Skin epidermis (tissue), 12 donors: ENCODE measurements around the gene PCDHA13.
A peak's percentile ranks its signal among the peaks of the same experiment; 100 is the strongest.
"Not testable (repeated sequence)": the region's sequence is repeated elsewhere in the genome, so short reads cannot be mapped to it uniquely, and the experiment has no call there.

Source experiments
- H3K27ac ChIP-seq, 21 experiments: fragments of 200-600 bp; sonication (generic) in 11 of 21; one replicate each; pipeline ENCODE4 v1.5.0; 2020; ENCODE audit warnings: mild to moderate bottlenecking in 3 of 21, inconsistent platforms in 2 of 21, moderate library complexity in 2 of 21
- H3K4me3 ChIP-seq, 7 experiments: fragments of 200-600 bp; sonication (generic) in 2 of 7; one replicate each; pipeline ENCODE4 v1.5.0; 2020; ENCODE audit warnings: inconsistent platforms in 2 of 7, mild to moderate bottlenecking in 2 of 7, moderate library complexity in 1 of 7

The PCDHA13 gene

GRCh38 chr5:140868721-140869554 lies 13.0 kb upstream of the PCDHA13 start, which contains the start of gene PCDHA11:
Gene PCDHA11 (plus strand): TSS chr5:140868957. CDS start chr5:140869104, 147 bp downstream.
- Histone ChIP-seq H3K27ac (no peak within 1 kb of the TSS), H3K4me3 (no peak within 1 kb of the TSS)

DNA sequence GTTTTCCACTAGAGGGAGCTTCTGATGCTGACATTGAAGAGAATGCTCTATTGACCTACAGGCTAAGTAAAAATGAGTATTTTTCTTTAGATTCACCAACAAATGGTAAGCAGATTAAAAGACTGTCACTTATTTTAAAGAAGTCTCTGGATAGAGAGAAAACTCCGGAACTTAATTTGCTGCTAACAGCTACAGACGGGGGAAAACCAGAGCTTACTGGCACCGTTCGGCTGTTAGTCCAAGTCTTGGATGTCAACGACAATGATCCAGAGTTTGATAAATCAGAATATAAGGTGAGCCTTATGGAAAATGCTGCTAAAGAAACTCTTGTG lies 12.4 kb upstream of the PCDHA13 start:
- no peak overlapping the region for H3K4me3 ChIP-seq

DNA sequence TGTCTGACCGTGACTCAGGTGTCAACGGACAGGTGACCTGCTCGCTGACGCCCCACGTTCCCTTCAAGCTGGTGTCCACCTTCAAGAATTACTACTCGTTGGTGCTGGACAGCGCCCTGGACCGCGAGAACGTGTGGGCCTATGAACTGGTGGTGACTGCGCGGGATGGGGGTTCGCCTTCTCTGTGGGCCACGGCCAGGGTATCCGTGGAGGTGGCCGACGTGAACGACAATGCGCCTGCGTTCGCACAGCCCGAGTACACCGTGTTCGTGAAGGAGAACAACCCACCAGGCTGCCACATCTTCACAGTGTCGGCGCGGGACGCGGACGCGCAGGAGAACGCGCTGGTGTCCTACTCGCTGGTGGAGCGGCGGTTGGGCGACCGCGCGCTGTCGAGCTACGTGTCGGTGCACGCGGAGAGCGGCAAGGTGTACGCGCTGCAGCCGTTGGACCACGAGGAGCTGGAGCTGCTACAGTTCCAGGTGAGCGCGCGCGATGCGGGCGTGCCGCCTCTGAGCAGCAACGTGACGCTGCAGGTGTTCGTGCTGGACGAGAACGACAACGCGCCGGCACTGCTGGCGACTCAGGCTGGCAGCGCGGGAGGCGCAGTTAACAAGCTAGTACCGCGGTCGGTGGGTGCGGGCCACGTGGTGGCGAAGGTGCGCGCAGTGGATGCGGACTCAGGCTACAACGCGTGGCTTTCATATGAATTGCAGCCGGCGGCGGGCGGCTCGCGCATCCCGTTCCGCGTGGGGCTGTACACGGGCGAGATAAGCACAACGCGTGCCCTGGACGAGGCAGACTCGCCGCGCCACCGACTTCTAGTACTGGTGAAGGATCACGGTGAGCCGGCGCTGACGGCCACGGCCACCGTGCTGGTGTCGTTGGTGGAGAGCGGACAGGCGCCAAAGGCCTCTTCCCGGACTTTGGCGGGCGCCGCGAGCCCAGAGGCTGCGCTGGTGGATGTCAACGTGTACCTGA lies 11.4 kb upstream of the PCDHA13 start:
- no peak overlapping the region for H3K4me3 ChIP-seq
- H3K27ac ChIP-seq = no peak overlapping the region

More for the DNA sequence above, 12.4 kb upstream of the PCDHA13 start:
- no peak overlapping the region for H3K27ac ChIP-seq

DNA sequence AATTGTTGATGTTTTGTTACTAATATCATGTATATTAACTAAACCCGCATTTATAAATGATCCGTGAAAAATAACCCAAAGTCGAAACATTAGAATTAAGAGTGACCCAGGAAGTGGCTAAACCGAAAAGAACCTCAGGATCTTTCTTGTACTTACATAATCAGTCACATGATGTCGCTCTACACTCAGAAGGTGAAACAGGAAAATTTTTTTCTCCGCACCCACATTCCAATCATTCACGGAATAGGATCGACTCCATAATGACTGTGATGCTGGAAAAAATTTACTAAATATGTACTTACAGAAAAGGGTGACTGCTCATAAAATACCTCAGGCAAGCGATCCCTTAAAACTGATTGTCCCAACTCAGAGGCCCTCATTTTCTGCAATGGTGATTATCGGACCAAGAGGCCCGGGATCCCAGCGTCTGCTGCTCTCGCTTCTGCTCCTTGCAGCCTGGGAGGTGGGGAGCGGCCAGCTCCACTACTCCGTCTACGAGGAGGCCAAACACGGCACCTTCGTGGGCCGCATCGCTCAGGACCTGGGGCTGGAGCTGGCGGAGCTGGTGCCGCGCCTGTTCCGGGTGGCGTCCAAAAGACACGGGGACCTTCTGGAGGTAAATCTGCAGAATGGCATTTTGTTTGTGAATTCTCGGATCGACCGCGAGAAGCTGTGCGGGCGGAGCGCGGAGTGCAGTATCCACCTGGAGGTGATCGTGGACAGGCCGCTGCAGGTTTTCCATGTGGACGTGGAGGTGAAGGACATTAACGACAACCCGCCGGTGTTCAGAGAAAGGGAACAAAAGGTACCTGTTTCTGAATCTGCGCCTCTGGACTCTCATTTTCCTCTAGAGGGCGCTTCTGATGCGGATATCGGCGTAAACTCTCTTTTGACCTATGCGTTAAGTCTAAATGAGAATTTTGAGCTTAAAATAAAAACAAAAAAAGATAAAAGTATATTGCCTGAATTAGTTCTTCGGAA lies 6.5 kb upstream of the PCDHA13 start, which contains the start of gene PCDHA12:
Gene PCDHA12 (plus strand): TSS at position 224 of the 981 bp plus-strand sequence. CDS start 165 bp downstream, at position 389.
- no peak within 1 kb of the TSS for H3K4me3 ChIP-seq

DNA sequence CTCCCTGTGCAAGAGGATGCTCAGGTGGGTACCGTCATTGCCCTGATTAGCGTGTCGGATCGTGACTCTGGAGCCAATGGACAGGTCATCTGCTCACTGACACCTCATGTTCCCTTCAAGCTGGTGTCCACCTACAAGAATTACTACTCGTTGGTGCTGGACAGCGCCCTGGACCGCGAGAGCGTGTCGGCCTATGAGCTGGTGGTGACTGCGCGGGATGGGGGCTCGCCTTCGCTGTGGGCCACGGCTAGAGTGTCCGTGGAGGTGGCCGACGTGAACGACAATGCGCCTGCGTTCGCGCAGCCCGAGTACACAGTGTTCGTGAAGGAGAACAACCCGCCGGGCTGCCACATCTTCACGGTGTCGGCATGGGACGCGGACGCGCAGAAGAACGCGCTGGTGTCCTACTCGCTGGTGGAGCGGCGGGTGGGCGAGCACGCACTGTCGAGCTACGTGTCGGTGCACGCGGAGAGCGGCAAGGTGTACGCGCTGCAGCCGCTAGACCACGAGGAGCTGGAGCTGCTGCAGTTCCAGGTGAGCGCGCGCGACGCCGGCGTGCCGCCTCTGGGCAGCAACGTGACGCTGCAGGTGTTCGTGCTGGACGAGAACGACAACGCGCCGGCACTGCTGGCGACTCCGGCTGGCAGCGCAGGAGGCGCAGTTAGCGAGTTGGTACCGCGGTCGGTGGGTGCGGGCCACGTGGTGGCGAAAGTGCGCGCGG lies 5.2 kb upstream of the PCDHA13 start:
- H3K27ac ChIP-seq, H3K4me3 ChIP-seq: not testable (repeated sequence)

More for the DNA sequence above, 6.5 kb upstream of the PCDHA13 start, which contains the start of gene PCDHA12:
- H3K27ac ChIP-seq = no peak within 1 kb of the TSS

DNA sequence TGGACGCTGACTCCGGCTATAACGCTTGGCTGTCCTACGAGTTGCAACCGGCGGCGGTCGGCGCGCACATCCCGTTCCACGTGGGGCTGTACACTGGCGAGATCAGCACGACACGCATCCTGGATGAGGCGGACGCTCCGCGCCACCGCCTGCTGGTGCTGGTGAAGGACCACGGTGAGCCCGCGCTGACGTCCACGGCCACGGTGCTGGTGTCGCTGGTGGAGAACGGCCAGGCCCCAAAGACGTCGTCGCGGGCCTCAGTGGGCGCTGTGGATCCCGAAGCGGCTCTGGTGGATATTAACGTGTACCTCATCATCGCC lies 4.7 kb upstream of the PCDHA13 start:
- Histone ChIP-seq H3K4me3 (no peak overlapping the region), H3K27ac (no peak overlapping the region)

- Histone ChIP-seq H3K4me3 (no peak overlapping the region), H3K27ac (no peak overlapping the region)
These were observed 621 bp downstream of the PCDHA13 start for GRCh38 chr5:140882591-140882899.

- no peak overlapping the region for H3K4me3 ChIP-seq
These were observed 1.4 kb downstream of the PCDHA13 start for GRCh38 chr5:140883373-140883772.

GRCh38 chr5:140883927-140884697 lies 2.2 kb downstream of the PCDHA13 start:
- H3K4me3 ChIP-seq = no peak overlapping the region
- no peak overlapping the region for H3K27ac ChIP-seq

More at GRCh38 chr5:140883373-140883772, 1.4 kb downstream of the PCDHA13 start:
- no peak overlapping the region for H3K27ac ChIP-seq

DNA sequence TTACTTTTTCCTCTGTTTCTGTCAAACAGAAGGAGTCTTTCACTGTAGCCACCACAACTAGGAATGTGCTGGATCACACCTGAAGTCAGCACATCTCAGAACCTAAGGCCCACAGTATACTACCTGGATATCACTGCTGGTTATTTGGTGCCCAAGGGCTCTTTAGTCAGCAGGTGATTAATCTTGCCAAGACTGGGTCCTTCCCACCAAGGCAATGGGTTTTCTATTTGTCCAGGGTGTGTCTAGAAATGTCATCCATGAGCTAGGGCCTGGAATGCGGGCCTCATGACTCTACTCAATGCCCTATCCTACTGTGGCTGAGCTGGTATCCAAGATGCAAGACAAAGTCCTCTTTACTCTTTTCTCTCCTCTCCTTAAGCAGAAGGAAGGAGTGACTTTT lies 34.4 kb downstream of the PCDHA13 start:
- Histone ChIP-seq H3K27ac (no peak overlapping the region), H3K4me3 (no peak overlapping the region)

DNA sequence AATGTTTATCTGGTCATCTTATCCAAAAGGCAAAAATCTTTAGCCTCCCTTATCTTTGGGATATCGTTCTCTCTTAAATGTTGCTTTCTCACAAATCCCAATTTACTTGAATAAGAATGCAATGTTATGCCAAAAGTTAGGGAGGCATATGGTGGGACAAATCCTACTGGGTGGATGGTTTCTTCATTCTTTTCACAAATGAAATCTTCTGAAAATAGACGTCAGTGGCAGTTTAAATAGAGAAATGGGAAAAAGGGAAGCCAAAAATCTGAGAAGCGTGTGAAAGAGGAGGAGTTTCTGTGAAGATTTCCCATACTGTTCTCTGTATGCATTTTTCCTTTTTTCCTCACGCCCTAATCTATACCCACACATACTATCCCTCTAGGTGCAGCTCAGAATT lies 41.7 kb downstream of the PCDHA13 start:
- H3K27ac ChIP-seq = no peak overlapping the region
- no peak overlapping the region for H3K4me3 ChIP-seq

GRCh38 chr5:140925806-140926442 lies 44.0 kb downstream of the PCDHA13 start, which contains the start of gene PCDHAC1:
Gene PCDHAC1 (plus strand): TSS chr5:140926299. CDS start chr5:140926893, 594 bp downstream.
- Histone ChIP-seq H3K27ac (no peak within 1 kb of the TSS), H3K4me3 (peak within 1 kb of the TSS; percentile 2 to 33 (median 23))

DNA sequence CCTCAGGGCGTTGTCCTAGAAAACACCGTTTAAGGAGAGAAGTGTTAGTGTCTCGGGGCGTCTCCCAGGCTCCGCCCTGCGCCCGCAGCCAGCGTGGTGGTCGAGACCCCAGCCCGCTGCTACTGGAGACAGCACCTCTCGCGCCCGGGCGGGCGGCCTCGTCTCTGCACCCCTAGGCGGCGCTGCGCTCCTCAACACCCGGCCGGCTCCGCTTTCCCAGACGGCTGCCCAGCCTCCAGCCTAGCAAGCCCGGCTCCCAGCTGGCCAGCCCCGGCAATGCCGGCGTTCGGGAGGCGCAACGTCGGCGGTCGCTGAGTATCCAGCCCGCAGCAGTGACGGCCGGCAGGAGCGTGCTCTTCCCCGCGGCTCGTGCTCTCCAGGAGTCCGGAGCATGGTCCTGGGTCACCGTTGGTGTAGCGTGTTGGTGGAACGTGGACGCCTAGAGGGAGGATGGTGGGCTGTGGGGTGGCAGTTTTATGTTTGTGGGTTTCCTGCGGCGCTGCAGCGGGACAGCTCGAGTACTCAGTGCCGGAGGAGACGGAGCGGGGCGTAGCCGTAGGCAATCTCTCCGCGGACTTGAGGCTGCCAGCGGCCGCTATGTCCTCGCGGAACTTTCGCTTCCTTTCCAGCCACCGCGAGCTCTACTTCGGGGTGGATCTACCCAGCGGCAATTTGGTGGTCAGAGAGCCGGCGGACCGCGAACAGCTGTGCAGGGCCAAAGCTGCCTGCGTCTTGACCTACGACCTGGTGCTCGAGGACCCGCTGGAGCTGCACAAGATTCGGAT lies 44.7 kb downstream of the PCDHA13 start:
- Histone ChIP-seq H3K4me3 (peak overlapping the region; percentile 2 to 33 (median 23)), H3K27ac (no peak overlapping the region)

DNA sequence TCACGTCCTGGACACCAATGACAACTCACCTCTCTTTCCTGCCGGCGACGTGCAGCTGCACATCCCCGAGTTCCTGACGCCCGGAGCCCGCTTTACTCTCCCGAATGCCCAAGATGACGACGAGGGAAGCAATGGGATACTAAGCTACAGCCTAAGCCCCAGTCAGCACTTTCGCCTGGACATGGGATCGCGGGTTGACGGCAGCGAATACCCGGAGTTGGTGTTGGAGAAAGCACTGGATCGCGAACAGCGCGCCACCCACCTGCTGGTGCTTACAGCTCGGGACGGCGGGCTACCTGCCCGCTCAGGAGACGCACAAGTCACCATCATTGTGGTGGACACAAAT lies 45.3 kb downstream of the PCDHA13 start:
- peak overlapping the region in 6 of 7 experiments; percentile 4 to 33 (median 24) for H3K4me3 ChIP-seq
- no peak overlapping the region for H3K27ac ChIP-seq
